Activated CD8-positive, alpha-beta memory T cell treated with anti-CD3 and anti-CD28 coated beads, Interleukin-2, amount 10 ng/mL, durations not matched to agents 7 days and 5 days (primary cell): ENCODE results near the gene S100A6. TPM values are rescaled to one million over a fixed set of nuclear protein-coding genes. Genes with fewer than 3 reads are reported as not detected.
A peak's percentile ranks its signal among the peaks of the same experiment; 100 is the strongest.
"Not testable (repeated sequence)": the region's sequence is repeated elsewhere in the genome, so short reads cannot be mapped to it uniquely, and the experiment has no call there.

Experiments
- ATAC-seq: fragments of 150-1000 bp; cut with Tn5 transposase; one replicate; pipeline ENCODE4 v1.10.0; 2021; ENCODE audit warnings: moderate library complexity
- CTCF ChIA-PET: fragments of 350-600 bp; sonication (Branson Sonifier 250); formaldehyde crosslinking; loops from one replicate; lab custom pipeline; 2021; ENCODE audit warnings: antibody characterized with exemption; lab: Charles Lee
- DNase-seq: peaks from one replicate; pipeline ENCODE4 v3.0.0-alpha.2; 2020
- H3K27ac Mint-ChIP-seq: one replicate; pipeline ENCODE4 v1.8.0; 2021; ENCODE audit warnings: mild to moderate bottlenecking, mixed read lengths
- H3K27me3 Mint-ChIP-seq: one replicate; pipeline ENCODE4 v1.8.0; 2021; ENCODE audit warnings: mixed read lengths
- H3K36me3 Mint-ChIP-seq: one replicate; pipeline ENCODE4 v1.8.0; 2021; ENCODE audit warnings: mild to moderate bottlenecking, mixed read lengths
- H3K4me1 Mint-ChIP-seq: one replicate; pipeline ENCODE4 v1.8.0; 2021; ENCODE audit warnings: mixed read lengths
- H3K4me3 Mint-ChIP-seq: one replicate; pipeline ENCODE4 v1.8.0; 2021; ENCODE audit warnings: mild to moderate bottlenecking, moderate library complexity, mixed read lengths
- H3K9me3 Mint-ChIP-seq: one replicate; pipeline ENCODE4 v1.8.0; 2022; ENCODE audit warnings: low read depth, mixed read lengths
- total RNA-seq, 2 experiments: library from RNA; stranded (reverse); gene quantifications; one replicate each; pipeline ENCODE4 v1.2.3, GENCODE V29; 2021

Gene S100A6
- 100 to 1,000 TPM; 386 to 543 TPM for total RNA-seq

GRCh38 chr1:153535242-153536011, at the start of gene S100A6:
Gene S100A6 (minus strand): TSS chr1:153535991. CDS start chr1:153535339, 652 bp downstream.
- ATAC-seq (peak; percentile 50), DNase-seq (peak; percentile 78)
- peak within 1 kb of the TSS; percentile 97 for H3K4me3 Mint-ChIP-seq
- H3K9me3 Mint-ChIP-seq, result no peaks in the 10 kb centered on the region
- H3K4me1 Mint-ChIP-seq, result peaks cover 77% of the 10 kb centered on the region
- H3K27me3 Mint-ChIP-seq, result no peaks in the 10 kb centered on the region
- peak within 1 kb of the TSS; percentile 98 for H3K27ac Mint-ChIP-seq
- H3K36me3 Mint-ChIP-seq, result peaks cover 20% of the 10 kb centered on the region
- CTCF ChIA-PET, result interaction anchor here (0.8 to 7.7 kb wide), 12 partner anchors 9 to 140 kb away, joined by 3 to 214 read pairs (median 6); partner anchors contain the start of genes CHTOP, S100A4 and S100A5

GRCh38 chr1:153585006-153585405, 49.2 kb upstream of the S100A6 start:
- ATAC-seq (no peak), DNase-seq (no peak)
- Mint-ChIP-seq H3K4me1 (no peaks in the 10 kb centered on the region), H3K4me3 (no peak overlapping the region), H3K27me3 (peaks cover 19% of the 10 kb centered on the region), H3K36me3 (no peaks in the 10 kb centered on the region), H3K9me3 (no peaks in the 10 kb centered on the region), H3K27ac (no peak overlapping the region)
- CTCF ChIA-PET, result interaction anchor here (0.6 to 1.6 kb wide), 3 partner anchors 11 to 340 kb away, joined by 3 to 5 read pairs (median 3); no protein-coding TSS in a partner anchor

- Mint-ChIP-seq H3K9me3 (no peaks in the 10 kb centered on the region), H3K4me1 (no peaks in the 10 kb centered on the region)
- CTCF ChIA-PET, result no interaction called here
These were observed 48.2 kb upstream of the S100A6 start for GRCh38 chr1:153583976-153584375.

GRCh38 chr1:153583514-153583913, 47.7 kb upstream of the S100A6 start:
- peaks cover 30% of the 10 kb centered on the region for H3K27me3 Mint-ChIP-seq
- DNase-seq, H3K4me3 Mint-ChIP-seq, H3K4me1 Mint-ChIP-seq, H3K9me3 Mint-ChIP-seq, ATAC-seq, H3K27ac Mint-ChIP-seq, H3K36me3 Mint-ChIP-seq, CTCF ChIA-PET: not testable (repeated sequence)

More at GRCh38 chr1:153583976-153584375, 48.2 kb upstream of the S100A6 start:
- DNase-seq (no peak), ATAC-seq (no peak)
- no peak overlapping the region for H3K27ac Mint-ChIP-seq
- no peaks in the 10 kb centered on the region for H3K36me3 Mint-ChIP-seq
- H3K27me3 Mint-ChIP-seq, result peaks cover 25% of the 10 kb centered on the region
- H3K4me3 Mint-ChIP-seq, result no peak overlapping the region

- H3K4me3 Mint-ChIP-seq, CTCF ChIA-PET, DNase-seq, H3K9me3 Mint-ChIP-seq, H3K4me1 Mint-ChIP-seq, ATAC-seq, H3K27ac Mint-ChIP-seq, H3K36me3 Mint-ChIP-seq: not testable (repeated sequence)
- H3K27me3 Mint-ChIP-seq, result peaks cover 36% of the 10 kb centered on the region
These were observed 47.0 kb upstream of the S100A6 start for GRCh38 chr1:153582836-153583235.

GRCh38 chr1:153578936-153579335, 43.1 kb upstream of the S100A6 start:
- CTCF ChIA-PET, result interaction anchor here (1.3 kb wide), 1 partner anchor 46 kb away, joined by 4 read pairs; no protein-coding TSS in a partner anchor
- no peak for DNase-seq
- Mint-ChIP-seq H3K9me3 (no peaks in the 10 kb centered on the region), H3K27me3 (peaks cover 33% of the 10 kb centered on the region), H3K4me1 (no peaks in the 10 kb centered on the region), H3K27ac (no peak overlapping the region), H3K36me3 (no peaks in the 10 kb centered on the region), H3K4me3 (no peak overlapping the region)
- ATAC-seq, result no peak

GRCh38 chr1:153578490-153578889, 42.7 kb upstream of the S100A6 start:
- Mint-ChIP-seq H3K9me3 (no peaks in the 10 kb centered on the region), H3K4me3 (no peak overlapping the region), H3K27me3 (peaks cover 33% of the 10 kb centered on the region), H3K36me3 (no peaks in the 10 kb centered on the region), H3K4me1 (no peaks in the 10 kb centered on the region), H3K27ac (no peak overlapping the region)
- DNase-seq (no peak), ATAC-seq (no peak)
- CTCF ChIA-PET, result interaction anchor here (1.3 to 2.9 kb wide), 2 partner anchors 46 to 67 kb away, joined by 4 to 17 read pairs; no protein-coding TSS in a partner anchor

GRCh38 chr1:153577624-153578051, 41.8 kb upstream of the S100A6 start:
- H3K27ac Mint-ChIP-seq, result no peak overlapping the region
- peaks cover 33% of the 10 kb centered on the region for H3K27me3 Mint-ChIP-seq
- H3K9me3 Mint-ChIP-seq, result no peaks in the 10 kb centered on the region
- no peaks in the 10 kb centered on the region for H3K36me3 Mint-ChIP-seq
- no peak overlapping the region for H3K4me3 Mint-ChIP-seq
- DNase-seq (no peak), ATAC-seq (no peak)
- peaks cover 8% of the 10 kb centered on the region for H3K4me1 Mint-ChIP-seq
- CTCF ChIA-PET, result interaction anchor here (0.8 to 2.9 kb wide), 4 partner anchors 17 to 67 kb away, joined by 3 to 17 read pairs (median 4); partner anchors contain the start of gene S100A13

- no peak overlapping the region for H3K4me3 Mint-ChIP-seq
- H3K27ac Mint-ChIP-seq, result no peak overlapping the region
- CTCF ChIA-PET, result interaction anchor here (1.0 to 2.9 kb wide), 3 partner anchors 17 to 66 kb away, joined by 3 to 17 read pairs (median 5); no protein-coding TSS in a partner anchor
- ATAC-seq (no peak), DNase-seq (no peak)
- H3K36me3 Mint-ChIP-seq, result no peaks in the 10 kb centered on the region
- H3K27me3 Mint-ChIP-seq, result peaks cover 33% of the 10 kb centered on the region
- H3K9me3 Mint-ChIP-seq, result no peaks in the 10 kb centered on the region
- H3K4me1 Mint-ChIP-seq, result peaks cover 10% of the 10 kb centered on the region
These were observed 41.3 kb upstream of the S100A6 start for GRCh38 chr1:153577138-153577537.

GRCh38 chr1:153575497-153575896, 39.7 kb upstream of the S100A6 start:
- CTCF ChIA-PET, result interaction anchor here (0.6 to 2.9 kb wide), 2 partner anchors 64 to 85 kb away, joined by 3 to 17 read pairs; no protein-coding TSS in a partner anchor
- not testable (repeated sequence) for H3K27ac Mint-ChIP-seq, H3K9me3 Mint-ChIP-seq, H3K4me3 Mint-ChIP-seq, ATAC-seq, DNase-seq, H3K36me3 Mint-ChIP-seq
- Mint-ChIP-seq H3K4me1 (peaks cover 16% of the 10 kb centered on the region), H3K27me3 (peaks cover 33% of the 10 kb centered on the region)

GRCh38 chr1:153575081-153575491, 39.3 kb upstream of the S100A6 start:
- H3K4me3 Mint-ChIP-seq, H3K27ac Mint-ChIP-seq, H3K36me3 Mint-ChIP-seq, DNase-seq, CTCF ChIA-PET, ATAC-seq, H3K9me3 Mint-ChIP-seq: not testable (repeated sequence)
- peaks cover 16% of the 10 kb centered on the region for H3K4me1 Mint-ChIP-seq
- peaks cover 33% of the 10 kb centered on the region for H3K27me3 Mint-ChIP-seq

GRCh38 chr1:153573351-153573750, 37.6 kb upstream of the S100A6 start:
- DNase-seq (no peak), ATAC-seq (no peak)
- H3K4me1 Mint-ChIP-seq, result peaks cover 24% of the 10 kb centered on the region
- CTCF ChIA-PET, result interaction anchor here (1.0 to 7.3 kb wide), 9 partner anchors 13 to 194 kb away, joined by 3 to 214 read pairs (median 5); partner anchors contain the start of genes CHTOP, ILF2, S100A13 and S100A6
- peak overlapping the region; percentile 42 for H3K27ac Mint-ChIP-seq
- no peaks in the 10 kb centered on the region for H3K36me3 Mint-ChIP-seq
- no peak overlapping the region for H3K4me3 Mint-ChIP-seq
- peaks cover 27% of the 10 kb centered on the region for H3K27me3 Mint-ChIP-seq
- no peaks in the 10 kb centered on the region for H3K9me3 Mint-ChIP-seq

GRCh38 chr1:153572569-153573015, 36.8 kb upstream of the S100A6 start:
- ATAC-seq (peak; percentile 79), DNase-seq (peak; percentile 73)
- Mint-ChIP-seq H3K27ac (peak overlapping the region; percentile 42), H3K9me3 (no peaks in the 10 kb centered on the region), H3K4me1 (peaks cover 32% of the 10 kb centered on the region), H3K4me3 (no peak overlapping the region), H3K36me3 (no peaks in the 10 kb centered on the region), H3K27me3 (peaks cover 19% of the 10 kb centered on the region)
- CTCF ChIA-PET, result interaction anchor here (0.6 to 7.3 kb wide), 19 partner anchors 9 to 414 kb away, joined by 3 to 214 read pairs (median 4); partner anchors contain the start of genes CHTOP, ILF2, RAB13 and S100A13
